ENCODE measurements around the gene ENOSF1. TPM values are rescaled to one million over a fixed set of nuclear protein-coding genes. Genes with fewer than 3 reads are reported as not detected.

Gene ENOSF1
- total and polyA plus RNA-seq, 2 of the 13 experiments (the other 11 are each of a cell fraction or from before 2014, with no cell fraction given) = 37.6 to 40.1 TPM

DNA sequence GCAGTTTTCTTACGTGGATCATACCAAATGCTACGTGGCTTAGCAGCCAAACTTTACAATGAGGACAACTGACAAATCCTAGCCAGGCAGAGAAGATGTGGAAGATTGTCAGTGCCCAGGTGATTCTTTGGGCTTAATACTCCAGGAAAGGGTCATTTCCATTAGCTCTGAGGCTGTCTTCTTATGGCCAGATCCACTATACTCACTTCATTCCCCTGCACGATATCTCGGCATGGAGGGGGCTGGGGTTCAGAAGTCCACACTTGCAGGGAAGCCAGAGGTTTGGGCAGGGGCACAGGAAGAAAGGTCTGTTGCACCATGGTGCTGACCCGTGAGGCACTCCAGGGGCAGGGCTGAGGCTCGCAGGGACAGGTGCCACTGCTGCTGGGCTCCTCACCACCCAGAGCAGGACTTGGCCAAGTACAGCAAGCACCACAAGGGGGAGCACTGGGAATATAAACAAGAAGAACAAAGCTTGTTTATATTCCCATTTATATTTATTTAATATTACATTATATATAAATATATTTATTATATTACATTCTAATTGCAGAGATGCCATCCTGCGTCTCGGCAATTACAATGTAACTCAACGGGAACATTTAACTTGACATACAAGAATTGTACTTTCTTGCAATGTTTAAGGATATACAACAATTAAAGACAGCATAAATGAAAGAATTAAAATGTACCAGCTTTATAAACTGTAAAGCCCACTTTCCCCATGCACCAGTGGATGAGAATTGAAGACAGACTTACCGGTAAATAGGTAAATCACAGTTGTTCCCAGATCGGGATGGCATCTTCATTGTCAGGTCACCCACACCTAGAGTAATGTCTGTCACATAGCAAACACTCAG lies 88.4 kb downstream of the ENOSF1 start:
- BruUV-seq (replicated peaks) = no TSS peak
- Histone ChIP-seq H4K20me1 (ENCODE audit: insufficient read depth, low read length) (no peaks in the 10 kb centered on the region), H3K4me3 (replicated peaks in 1 of 3; ENCODE audit: insufficient read depth in 1 of 3, low read depth in 2 of 3, low read length in 3 of 3) (peak overlapping the region in 1 of 3 experiments; percentile 56; a peak in 2 of 6 replicates), H2AFZ (ENCODE audit: low read length) (no peak overlapping the region), H3K4me2 (ENCODE audit: low read depth, low read length) (peak overlapping the region; percentile 66), H3K36me3 (replicated peaks in 1 of 2; ENCODE audit: control insufficient read depth in 1 of 2, insufficient read depth in 2 of 2, low read length in 2 of 2) (no peaks in the 10 kb centered on the region), H3K9me3 (ENCODE audit: low read length) (no peaks in the 10 kb centered on the region), H3K4me1 (ENCODE audit: insufficient read depth, low read length) (peaks cover 6% of the 10 kb centered on the region), H3K9ac (ENCODE audit: insufficient read depth, low read depth, low read length) (no peak overlapping the region), H3K27ac (ENCODE audit: extremely low read length, insufficient read depth, low read length) (no peak overlapping the region), H3K27me3 (ENCODE audit: control insufficient read depth in 1 of 2, insufficient read depth in 2 of 2, low read length in 2 of 2) (peaks cover 0 to 5% of the 10 kb centered on the region in 2 experiments; a peak in 2 of 5 replicates), H3K79me2 (ENCODE audit: insufficient read depth, low read length) (no peaks in the 10 kb centered on the region)
- ChIA-PET POLR2A (no interaction called here), CTCF (ENCODE audit: low intra/inter-chr PET ratio, low total read pairs) (interaction anchor here (0.7 to 1.6 kb wide), 3 partner anchors 89 to 215 kb away, joined by 3 to 8 read pairs (median 6); partner anchors contain the start of gene ENOSF1)
- FAIRE-seq (peak; percentile 21), ATAC-seq (peak; percentile 99), DNase-seq (ENCODE audit: low spot score) (peak; percentile 62)
- 15% methylated on average over 11 of the region's 11 CpGs for WGBS (ENCODE audit: low lambda C conversion rate)
- intact Hi-C loops (cut with micrococcal nuclease; ENCODE audit: unreplicated experiment) = loop anchor here (2.0 to 10.0 kb wide), 4 partner anchors 33 to 209 kb away; partner anchors contain the start of gene TYMS
- in situ Hi-C loops (cut with HindIII; ENCODE audit: extremely low pct_ligation_motif_present, low pct_unique_long_range_greater_than_20kb) = loop anchor here (25.0 kb wide), 1 partner anchor 213 kb away; no protein-coding TSS in a partner anchor
- TF ChIP-seq, protein P1, sequence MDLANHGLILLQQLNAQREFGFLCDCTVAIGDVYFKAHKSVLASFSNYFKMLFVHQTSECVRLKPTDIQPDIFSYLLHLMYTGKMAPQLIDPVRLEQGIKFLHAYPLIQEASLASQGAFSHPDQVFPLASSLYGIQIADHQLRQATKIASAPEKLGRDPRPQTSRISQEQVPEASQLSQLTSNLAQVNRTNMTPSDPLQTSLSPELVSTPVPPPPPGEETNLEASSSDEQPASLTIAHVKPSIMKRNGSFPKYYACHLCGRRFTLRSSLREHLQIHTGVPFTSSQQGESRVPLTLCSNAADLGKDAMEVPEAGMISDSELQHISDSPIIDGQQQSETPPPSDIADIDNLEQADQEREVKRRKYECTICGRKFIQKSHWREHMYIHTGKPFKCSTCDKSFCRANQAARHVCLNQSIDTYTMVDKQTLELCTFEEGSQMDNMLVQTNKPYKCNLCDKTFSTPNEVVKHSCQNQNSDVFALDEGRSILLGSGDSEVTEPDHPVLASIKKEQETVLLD (CRISPR knock-in tag; IDR thresholded peaks at IDR 0.05; ENCODE audit: low read depth) = no peak
- peak; percentile 54 for TF ChIP-seq SMC3 (IDR thresholded peaks at IDR 0.05; ENCODE audit: low read length)
- TF ChIP-seq HNRNPUL1 (IDR thresholded peaks at IDR 0.05; ENCODE audit: low read depth, low read length) = no peak
- no peak for TF ChIP-seq RELA (CRISPR knock-in tag; IDR thresholded peaks at IDR 0.05)
- no peak for TF ChIP-seq HOXD1 (CRISPR knock-in tag; IDR thresholded peaks at IDR 0.05)
- TF ChIP-seq FOXA1 (IDR thresholded peaks at IDR 0.05) = no peak
- TF ChIP-seq FOXA1 (CRISPR knock-in tag; IDR thresholded peaks at IDR 0.05) = peak; percentile 36; the same call in 1 of the 2 replicates
- TF ChIP-seq SALL1 (CRISPR knock-in tag; IDR thresholded peaks at IDR 0.05) = peak; percentile 45; the same call in 1 of the 2 replicates
- TF ChIP-seq ZNF550 (CRISPR knock-in tag; IDR thresholded peaks at IDR 0.05; ENCODE audit: borderline replicate concordance) = no peak
- no peak for TF ChIP-seq MED8 (CRISPR knock-in tag; IDR thresholded peaks at IDR 0.05; ENCODE audit: insufficient replicate concordance)
- TF ChIP-seq, protein P2, sequence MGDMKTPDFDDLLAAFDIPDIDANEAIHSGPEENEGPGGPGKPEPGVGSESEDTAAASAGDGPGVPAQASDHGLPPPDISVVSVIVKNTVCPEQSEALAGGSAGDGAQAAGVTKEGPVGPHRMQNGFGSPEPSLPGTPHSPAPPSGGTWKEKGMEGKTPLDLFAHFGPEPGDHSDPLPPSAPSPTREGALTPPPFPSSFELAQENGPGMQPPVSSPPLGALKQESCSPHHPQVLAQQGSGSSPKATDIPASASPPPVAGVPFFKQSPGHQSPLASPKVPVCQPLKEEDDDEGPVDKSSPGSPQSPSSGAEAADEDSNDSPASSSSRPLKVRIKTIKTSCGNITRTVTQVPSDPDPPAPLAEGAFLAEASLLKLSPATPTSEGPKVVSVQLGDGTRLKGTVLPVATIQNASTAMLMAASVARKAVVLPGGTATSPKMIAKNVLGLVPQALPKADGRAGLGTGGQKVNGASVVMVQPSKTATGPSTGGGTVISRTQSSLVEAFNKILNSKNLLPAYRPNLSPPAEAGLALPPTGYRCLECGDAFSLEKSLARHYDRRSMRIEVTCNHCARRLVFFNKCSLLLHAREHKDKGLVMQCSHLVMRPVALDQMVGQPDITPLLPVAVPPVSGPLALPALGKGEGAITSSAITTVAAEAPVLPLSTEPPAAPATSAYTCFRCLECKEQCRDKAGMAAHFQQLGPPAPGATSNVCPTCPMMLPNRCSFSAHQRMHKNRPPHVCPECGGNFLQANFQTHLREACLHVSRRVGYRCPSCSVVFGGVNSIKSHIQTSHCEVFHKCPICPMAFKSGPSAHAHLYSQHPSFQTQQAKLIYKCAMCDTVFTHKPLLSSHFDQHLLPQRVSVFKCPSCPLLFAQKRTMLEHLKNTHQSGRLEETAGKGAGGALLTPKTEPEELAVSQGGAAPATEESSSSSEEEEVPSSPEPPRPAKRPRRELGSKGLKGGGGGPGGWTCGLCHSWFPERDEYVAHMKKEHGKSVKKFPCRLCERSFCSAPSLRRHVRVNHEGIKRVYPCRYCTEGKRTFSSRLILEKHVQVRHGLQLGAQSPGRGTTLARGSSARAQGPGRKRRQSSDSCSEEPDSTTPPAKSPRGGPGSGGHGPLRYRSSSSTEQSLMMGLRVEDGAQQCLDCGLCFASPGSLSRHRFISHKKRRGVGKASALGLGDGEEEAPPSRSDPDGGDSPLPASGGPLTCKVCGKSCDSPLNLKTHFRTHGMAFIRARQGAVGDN (CRISPR knock-in tag; IDR thresholded peaks at IDR 0.05) = peak; percentile 26
- peak; percentile 69 for TF ChIP-seq STAG1 (CRISPR knock-in tag; IDR thresholded peaks at IDR 0.05)
- TF ChIP-seq CHCHD3 (CRISPR knock-in tag; IDR thresholded peaks at IDR 0.05) = no peak
- peak in 1 of 2 experiments; percentile 50; a peak in 1 of 4 replicates for TF ChIP-seq HMGXB4 (CRISPR knock-in tag; IDR thresholded peaks at IDR 0.05; ENCODE audit: borderline replicate concordance in 1 of 2, low read depth in 1 of 2)
- TF ChIP-seq RAD21 (CRISPR knock-in tag; IDR thresholded peaks at IDR 0.05) = 0 out of 2 replicates have a peak, but pooled peaks have one; percentile 30
- no peak for TF ChIP-seq MEF2D (CRISPR knock-in tag; IDR thresholded peaks at IDR 0.05)

Measured in HepG2 (cell line).